DMS53 (cell line): ENCODE results near the gene MARCHF10.
"Not testable (repeated sequence)": the region's sequence is repeated elsewhere in the genome, so short reads cannot be mapped to it uniquely, and the experiment has no call there.

Experiments
- DNase-seq: peaks from one replicate; lab custom pipeline; 2025; lab: John Stamatoyannopoulos, UW

Gene MARCHF10, protein sequence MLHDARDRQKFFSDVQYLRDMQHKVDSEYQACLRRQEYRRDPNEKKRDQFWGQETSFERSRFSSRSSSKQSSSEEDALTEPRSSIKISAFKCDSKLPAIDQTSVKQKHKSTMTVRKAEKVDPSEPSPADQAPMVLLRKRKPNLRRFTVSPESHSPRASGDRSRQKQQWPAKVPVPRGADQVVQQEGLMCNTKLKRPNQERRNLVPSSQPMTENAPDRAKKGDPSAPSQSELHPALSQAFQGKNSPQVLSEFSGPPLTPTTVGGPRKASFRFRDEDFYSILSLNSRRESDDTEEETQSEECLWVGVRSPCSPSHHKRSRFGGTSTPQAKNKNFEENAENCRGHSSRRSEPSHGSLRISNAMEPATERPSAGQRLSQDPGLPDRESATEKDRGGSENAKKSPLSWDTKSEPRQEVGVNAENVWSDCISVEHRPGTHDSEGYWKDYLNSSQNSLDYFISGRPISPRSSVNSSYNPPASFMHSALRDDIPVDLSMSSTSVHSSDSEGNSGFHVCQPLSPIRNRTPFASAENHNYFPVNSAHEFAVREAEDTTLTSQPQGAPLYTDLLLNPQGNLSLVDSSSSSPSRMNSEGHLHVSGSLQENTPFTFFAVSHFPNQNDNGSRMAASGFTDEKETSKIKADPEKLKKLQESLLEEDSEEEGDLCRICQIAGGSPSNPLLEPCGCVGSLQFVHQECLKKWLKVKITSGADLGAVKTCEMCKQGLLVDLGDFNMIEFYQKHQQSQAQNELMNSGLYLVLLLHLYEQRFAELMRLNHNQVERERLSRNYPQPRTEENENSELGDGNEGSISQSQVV

DNA sequence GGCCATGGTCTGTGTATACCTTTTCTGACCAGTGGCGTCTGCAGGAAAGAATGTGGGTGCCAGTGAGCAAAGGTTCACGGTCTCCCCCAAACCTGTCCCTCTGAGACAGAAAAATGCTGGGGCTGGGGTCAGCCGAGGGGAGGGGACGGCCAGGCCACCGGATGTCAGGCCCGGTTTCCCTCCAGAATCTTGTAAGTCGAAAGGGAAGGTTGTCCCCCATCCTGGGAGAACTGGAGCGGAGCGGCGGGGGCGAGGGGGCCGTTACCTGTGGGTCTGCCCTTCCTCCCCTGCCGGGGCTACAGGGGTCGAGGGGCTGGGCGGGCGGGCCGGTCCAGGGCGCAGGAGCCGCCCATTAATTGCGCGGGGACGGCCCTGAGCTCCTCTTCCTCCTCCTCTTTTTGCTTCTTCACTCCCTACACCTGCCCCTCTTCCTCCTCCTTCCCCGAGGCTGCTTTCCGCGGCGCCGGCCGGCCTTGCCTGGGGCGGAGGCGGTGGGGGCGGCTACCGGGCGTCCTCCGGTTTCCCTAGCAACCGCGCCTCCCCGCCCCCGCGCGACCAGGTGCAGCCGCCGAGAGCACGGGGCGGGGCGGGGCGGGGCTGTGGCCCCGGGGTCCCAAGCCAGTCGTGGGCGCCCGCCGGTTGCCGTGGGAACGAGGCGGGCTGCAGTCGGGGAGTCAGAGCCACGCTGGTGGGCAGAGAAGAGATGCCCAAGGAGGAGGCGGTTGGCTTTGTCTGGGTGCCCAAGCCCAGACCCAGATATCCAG, at the start of gene MARCHF10:
Gene MARCHF10 (minus strand): TSS at position 503 of the 764 bp plus-strand sequence. CDS start 6,579 bp downstream, outside the sequence.
- DNase-seq = peak; percentile 95

DNA sequence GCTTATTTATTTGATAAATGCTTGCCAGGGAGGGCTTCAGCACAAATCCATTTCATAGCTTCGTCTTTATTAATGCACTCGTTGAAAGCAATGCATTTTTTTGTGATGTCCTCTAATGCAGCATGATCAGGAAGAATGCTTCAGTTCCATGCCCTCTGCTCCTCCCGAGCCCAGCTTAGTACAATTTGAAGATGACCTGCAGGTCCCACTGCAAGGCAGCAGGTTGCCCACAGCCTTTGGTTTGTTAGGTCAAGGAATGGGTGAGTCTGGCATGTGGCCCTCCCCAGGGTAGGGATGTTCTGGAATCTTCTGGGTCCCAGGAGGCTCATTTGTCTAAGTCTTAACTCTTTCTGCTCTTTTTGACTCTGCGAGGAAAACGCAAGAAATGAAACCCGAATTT, 49.4 kb upstream of the MARCHF10 start:
- DNase-seq = no peak

DNA sequence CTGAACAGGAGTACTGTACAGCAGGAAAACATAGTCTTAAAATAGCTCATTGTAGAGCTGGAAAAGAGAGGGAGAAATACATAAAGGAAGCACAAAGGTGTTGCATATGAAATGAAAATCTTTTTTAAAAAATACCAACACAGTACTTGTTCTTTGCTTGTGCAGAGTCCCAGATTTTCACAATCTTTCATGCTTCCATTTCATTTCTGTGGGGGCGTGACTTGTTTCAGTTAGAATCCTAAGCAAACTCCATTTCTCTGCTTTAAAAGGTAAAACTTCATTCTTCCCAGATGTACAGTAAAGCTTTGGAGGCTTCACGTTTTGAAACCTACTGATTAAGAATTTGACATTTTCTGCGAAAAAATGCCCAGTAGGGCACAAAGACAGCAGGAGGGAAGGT, 48.5 kb upstream of the MARCHF10 start:
- no peak for DNase-seq

DNA sequence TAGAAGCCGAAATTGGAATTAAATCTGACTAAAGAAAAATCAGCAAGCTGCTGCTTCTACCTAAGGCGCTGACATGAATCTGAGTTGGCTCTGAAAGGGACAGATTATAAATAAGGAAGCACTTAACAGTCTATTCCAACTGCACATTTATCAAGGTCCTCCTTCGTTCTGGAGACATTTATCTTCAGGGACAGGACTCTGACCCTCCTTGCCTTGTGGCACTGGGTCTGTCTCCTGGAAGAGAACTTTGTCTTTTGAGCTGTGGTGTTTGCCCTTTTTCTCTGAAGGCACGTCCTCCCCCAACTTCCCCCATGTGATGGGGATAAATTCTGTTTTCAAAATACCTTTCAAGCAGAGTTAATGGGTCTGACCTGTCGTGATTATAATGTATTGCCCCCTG, 47.0 kb upstream of the MARCHF10 start:
- no peak for DNase-seq

DNA sequence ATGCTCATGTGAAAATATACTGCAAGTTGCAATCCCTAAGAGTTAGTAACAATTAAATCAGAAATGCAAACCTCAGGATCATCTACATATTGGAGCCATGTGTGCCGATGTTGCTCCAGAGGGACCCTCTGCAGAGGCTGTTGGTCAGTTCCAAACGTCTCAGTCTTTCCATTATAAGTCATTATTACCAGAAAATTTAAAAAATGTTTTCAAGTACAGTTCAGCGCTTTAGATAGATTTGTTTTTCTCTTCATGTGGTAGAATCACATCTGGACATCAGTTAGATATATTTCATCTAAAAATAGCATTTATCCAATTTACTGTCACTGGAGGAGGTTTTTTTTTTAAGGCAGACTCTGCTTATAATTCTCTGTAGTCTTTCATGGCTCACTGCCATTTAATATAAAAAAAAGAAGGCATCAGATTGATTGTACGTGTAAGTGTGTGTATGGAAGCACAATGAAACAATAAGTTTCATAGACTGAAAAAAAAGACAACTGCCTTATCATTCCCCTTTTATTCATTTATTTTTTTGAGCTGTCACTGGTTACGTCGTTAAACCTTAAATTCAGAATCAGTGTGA, 46.1 kb upstream of the MARCHF10 start:
- DNase-seq = no peak

DNA sequence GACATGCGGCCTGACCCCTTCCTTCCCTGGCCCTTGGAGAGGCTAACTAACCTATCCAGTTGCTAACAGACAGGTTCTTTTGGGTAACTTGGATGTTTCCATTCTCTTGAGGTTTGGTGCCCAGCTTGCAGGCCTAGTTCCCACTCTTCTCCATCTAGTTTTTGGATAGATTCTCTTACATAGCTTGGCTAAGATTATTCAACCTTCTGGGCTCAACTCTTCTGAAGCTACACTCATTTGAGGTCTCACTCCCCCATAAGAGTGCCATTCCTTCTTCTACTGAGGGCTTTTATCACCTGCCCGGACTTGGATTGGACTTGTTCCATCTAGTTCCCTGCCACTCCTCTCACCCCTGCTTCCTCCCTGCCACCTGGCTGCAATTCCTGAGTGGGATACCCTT, 44.1 kb upstream of the MARCHF10 start:
- DNase-seq = no peak

DNA sequence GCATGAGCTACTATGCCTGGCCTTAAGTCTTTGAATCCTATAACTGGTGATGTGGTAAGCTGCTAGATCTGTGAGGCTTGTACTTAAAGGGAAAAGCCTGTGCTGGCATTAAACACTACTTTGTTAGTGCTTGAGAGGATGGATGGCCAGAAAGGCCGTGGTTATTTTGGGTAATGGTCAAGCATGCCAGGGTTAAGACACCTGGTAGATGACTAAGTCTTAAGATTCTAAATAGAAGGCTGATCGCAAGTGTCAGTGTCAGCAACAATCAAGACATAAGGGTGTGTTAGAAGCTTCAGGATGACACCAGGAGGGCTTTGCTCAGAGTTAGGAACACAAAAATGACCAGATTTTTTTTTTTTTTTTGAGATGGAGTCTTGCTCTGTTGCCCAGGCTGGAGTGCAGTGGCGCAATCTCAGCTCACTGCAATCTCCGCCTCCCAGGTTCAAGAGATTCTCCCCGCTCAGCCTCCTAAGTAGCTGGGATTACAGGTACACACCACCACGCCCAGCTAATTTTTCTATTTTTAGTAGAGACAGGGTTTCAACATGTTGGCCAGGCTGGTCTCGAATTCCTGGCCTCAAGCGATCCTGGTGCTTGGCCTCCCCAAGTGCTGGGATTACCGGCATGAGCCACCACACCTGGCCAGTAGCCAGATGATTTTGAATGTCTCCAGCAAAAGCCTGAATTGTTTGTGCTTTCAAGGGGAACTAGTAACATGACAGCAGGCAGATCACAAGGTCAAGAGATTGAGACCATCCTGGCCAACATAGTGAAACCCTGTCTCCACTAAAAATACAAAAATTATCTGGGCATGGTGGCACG, 41.7 kb upstream of the MARCHF10 start:
- not testable (repeated sequence) for DNase-seq

DNA sequence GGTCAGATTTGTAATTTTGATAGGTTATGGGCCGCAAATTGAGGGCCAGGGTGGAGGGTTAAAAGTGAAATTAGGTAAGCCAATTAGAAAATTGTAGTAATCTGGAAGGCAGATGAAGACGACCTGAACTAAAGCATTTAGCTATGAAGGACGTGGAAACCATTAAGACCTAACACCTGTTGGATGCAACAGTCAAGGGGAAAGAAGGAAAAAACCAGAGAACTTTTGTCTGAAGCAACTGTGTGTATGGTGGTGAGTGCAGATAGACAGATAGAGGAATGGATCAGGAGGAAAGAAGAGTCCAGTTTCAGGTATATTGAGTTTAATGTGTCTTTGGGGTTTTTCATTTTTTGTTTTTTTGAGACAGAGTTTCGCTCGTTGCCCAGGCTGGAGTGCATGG, 40.2 kb upstream of the MARCHF10 start:
- DNase-seq = no peak

DNA sequence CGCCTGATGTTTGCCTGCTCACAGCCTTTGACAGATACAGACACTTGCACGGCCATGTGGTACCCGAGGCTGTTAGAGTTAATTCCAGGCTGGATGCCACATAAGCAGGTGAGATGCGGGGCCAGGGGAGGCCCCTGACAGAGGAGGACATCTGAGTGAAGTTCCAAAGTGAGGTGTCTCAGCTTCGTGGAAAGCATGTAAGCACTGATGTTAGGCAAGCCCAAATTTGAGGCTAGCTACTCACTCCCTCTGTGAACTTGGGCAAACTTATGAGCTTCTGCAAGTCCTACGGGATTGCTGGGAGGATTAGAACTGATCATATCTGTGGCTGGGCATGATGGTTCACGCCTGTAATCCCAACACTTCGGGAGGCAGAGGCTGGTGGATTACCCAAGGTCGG, 39.3 kb upstream of the MARCHF10 start:
- DNase-seq = no peak

DNA sequence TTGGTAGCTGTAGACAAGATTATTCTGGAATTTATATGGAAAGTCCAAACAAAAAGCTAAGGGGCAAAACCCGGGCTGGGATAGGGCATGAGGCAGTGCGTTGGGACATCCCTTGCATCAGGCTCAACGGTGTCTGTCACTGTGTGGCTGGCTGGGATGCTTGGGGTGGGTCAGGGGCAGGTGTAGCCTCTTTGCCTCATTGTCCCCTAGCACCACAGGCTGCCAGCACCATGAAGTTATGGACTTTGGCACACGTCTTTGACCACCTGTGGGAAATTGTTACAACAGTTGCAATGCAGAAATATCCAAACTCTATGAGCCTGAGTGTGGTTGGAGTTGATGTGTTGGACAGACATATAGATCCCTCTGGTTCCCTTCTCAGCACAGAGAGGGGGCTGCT, 32.8 kb upstream of the MARCHF10 start:
- no peak for DNase-seq

DNA sequence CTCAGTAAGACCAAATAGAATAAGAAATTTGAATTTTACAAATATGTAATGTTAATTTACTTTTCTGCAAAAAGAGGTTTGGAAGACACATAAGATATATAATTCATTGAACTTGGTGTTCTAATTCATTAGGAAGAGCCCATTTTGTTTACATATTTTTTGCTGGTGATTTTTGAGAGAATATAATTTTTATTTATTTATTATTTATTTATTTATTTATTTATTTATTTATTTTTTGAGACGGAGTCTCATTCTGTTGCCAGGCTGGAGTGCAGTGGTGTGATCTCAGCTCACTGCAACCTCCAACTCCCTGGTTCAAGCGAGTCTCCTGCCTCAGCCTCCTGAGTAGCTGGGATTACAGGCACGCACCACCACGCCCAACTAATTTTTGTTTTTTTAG, 25.7 kb upstream of the MARCHF10 start:
- DNase-seq = not testable (repeated sequence)

DNA sequence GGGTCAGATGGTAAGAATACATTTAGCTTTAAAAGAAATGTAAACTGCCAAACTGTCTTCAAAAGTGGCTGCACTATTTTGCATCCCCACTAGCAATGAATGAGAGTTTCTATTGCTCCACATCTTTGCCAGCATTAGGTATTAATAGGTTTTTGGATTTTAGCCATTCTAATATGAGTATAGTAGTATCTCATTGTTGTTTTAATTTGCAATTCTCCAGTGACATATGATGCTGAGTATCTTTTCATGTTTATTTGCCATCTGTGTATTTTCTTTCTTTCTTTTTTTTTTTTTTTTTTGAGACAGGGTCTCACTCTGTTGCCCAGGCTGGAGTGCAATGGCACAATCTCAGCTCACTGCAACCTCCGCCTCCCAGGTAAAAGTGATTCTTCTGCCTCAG, 24.3 kb upstream of the MARCHF10 start:
- no peak for DNase-seq

DNA sequence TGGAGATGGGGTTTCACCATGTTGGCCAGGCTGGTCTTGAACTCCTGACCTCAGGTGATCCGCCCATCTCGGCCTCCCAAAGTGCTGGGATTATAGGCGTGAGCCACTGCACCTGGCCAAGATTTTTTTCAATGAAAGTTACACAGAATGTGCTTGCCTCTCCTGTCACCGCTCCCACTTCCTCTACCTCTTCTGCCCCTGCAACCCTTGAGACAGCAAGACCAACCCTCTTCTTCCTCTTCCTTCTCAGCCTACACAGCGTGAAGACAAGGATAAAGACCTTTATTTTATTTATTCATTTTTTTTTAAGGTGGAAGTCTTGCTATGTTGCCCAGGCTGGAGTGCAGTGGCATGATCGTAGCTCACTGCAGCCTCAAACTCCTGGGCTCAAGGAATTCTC, 23.0 kb upstream of the MARCHF10 start:
- DNase-seq = not testable (repeated sequence)

DNA sequence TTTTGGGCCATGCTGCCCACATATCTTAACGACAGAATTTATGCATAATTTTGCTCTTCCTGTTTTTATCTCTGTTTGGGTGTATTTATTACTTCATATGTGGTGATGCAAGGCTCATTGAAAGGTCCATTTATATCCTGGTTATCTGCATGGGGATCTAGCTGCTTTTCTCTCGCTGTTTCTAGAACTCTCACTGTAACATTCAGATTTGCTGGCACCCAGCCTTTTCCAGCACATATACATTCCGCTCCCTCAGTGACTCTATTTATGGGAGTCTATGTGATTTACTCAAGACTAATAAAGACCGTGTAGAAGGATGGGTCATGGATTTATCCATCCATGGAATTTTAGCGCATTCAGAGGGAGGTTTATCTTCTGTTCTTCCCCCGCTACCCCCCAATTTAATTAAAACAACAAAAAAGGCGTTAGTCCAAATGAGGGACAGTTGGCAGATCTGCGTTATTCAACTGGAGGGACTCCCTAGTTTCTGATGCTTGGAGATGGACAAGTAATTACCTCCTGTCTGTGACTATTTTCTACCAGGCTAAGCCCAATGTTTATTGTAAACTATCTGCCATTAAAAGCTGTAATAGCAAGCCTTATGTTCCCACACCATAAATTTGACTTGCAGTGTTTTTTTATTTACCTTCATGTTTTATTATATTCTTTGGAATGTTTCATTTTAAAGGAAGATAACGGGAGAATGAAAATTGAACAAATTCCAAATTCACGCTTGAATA, 19.8 kb upstream of the MARCHF10 start:
- no peak for DNase-seq

DNA sequence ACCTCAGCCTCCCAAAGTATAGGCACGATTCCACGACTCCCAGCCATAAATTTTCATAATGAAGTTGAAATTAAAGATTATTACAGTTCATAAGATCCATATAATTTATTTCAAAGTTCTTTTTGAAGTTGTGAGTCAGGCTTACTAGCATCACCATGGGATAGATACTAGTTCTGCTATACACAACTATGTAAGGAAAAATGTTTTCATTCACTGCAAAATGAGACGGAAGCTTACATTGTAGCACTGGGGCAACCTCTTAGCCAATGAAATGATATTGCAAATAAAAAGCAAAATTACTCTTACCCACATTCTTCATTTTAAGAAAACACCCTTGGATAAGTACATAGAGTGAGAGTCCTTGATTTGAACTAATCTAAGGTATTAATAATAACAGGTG, 18.8 kb upstream of the MARCHF10 start:
- DNase-seq = no peak

DNA sequence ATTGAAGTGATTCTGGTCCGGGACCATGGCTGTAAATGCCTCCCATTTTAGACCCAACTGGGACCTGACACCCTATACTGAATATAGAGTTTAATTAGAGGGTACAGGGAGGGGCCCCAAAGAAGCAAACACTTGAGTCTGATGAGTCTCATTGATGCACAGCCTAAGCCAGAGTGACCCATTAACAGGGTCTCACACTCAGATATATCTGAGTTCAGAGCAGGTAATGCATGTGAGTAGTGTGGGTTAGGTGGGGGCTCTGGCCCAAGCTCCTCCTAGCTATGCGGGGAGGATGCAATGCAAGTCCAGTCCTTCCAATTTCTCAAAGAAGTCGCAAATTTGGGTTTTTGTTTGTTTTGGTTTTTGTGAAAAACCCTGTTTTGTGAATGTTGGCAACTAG, 17.1 kb upstream of the MARCHF10 start:
- DNase-seq = no peak

DNA sequence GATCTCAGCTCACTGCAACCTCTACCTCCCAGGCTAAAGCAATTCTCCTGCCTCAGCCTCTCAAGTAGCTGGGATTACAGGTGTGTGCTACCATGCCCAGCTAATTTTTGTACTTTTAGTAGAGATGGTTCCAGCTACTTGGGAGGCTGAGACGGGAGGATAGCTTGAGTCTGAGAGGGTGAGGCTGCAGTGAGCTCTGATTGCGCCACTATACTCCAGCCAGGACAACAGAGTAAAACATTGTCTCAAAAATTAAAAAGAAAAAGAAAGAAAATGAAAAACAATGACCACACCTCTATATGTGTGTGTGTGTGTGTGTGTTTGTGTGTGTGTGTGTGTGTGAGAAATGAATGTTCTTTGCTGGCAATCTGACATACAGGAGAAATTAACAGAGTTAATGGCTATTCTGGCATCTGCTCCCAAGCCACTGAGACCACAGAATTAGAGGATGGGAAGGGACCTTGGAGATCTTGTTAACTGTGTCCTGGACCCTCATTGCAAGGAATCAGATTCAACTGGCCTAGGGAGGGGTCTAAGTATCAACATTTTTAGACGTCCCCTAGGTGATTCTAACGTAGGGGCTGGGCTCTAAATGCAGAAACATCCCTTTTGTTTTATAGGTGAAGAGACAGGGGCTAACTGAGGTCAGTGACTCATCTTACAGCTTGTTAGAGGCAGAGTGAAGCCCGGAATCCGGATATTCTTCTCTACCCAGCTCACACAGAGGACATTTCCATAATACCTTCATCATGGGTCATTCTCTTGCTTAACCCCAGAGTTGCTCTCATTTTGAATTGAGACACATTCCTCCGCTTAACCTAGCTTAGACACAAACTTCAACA, 16.4 kb upstream of the MARCHF10 start:
- no peak for DNase-seq

DNA sequence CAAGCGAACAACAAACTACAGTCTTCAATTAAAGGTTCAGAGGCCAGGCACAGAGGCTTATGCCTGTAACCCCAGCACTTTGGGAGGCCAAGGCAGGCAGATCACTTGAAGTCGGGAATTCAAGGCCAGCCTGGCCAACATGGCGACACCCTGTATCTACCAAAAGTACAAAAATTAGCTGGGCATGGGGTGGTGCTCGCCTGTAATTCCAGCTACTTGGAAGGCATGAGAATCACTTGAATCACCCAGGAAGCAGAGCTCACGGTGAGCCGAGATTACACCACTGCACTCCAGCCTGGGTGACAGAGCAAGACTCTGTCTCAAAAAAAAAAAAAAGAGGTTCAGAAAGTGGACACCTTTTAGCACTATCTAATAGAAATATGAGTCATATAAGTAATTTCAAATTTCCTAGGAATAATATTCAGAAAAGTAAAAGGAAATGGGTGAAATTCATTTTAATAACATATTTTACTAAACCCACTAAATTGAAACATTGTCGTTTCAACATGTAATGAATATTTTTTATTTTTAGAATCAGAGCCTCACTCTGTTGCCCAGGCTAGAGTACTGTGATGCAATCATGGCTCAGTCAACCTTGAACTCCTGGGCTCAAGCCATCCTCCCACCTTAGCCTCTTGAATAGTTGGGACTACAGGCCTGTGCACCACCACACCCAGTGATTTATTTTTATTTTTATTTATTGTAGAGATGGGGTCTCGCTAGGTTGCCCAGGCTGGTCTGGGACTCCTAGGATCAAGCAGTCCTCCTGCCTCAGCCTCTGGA, 15.2 kb upstream of the MARCHF10 start:
- no peak for DNase-seq
